ENCODE data around the gene HDAC6. TPM values are rescaled to one million over a fixed set of nuclear protein-coding genes. Genes with fewer than 3 reads are reported as not detected.

The HDAC6 gene
- total RNA-seq, 1 experiment from 2014 or later: 49.4 TPM

- Histone ChIP-seq H3K9me3 (ENCODE audit: low read depth, low read length, poor library complexity, severe bottlenecking) (no peaks in the 10 kb centered on the region), H3K27me3 (replicated peaks; ENCODE audit: insufficient read depth, low read depth, low read length, poor library complexity) (no peaks in the 10 kb centered on the region), H3K36me3 (ENCODE audit: insufficient read depth, low read length, poor library complexity, severe bottlenecking) (no peaks in the 10 kb centered on the region), H3K4me3 (ENCODE audit: low read depth, low read length, poor library complexity, severe bottlenecking) (peak overlapping the region; percentile 74), H3K4me1 (ENCODE audit: insufficient read depth, low read length, poor library complexity, severe bottlenecking) (no peaks in the 10 kb centered on the region), H3K27ac (ENCODE audit: low read depth, low read length, poor library complexity, severe bottlenecking) (peak overlapping the region; percentile 99)
- POLR2A ChIA-PET (ENCODE audit: low non-redundant PET): interaction anchor here (0.6 kb wide), 2 partner anchors 14 to 467 kb away, joined by 3 to 6 read pairs; no protein-coding TSS in a partner anchor
- CTCF ChIA-PET: no interaction called here
- peak; percentile 83 for DNase-seq (ENCODE audit: low spot score)
- TF ChIP-seq EZH2 (IDR thresholded peaks at IDR 0.05; ENCODE audit: borderline replicate concordance, low read depth, low read length, poor library complexity, severe bottlenecking): no peak
- no peak for TF ChIP-seq CTCF (conservative IDR thresholded peaks at IDR 0.05; ENCODE audit: low read depth, low read length)
- TSS peak; percentile 52 for BruUV-seq (replicated peaks)
- intact Hi-C loops (cut with micrococcal nuclease; ENCODE audit: unreplicated experiment): loop anchor here (10.0 kb wide), 2 partner anchors 93 to 143 kb away; partner anchors contain the start of genes PQBP1 and TIMM17B
Measured at GRCh38 chrX:48802089-48802904, 430 bp downstream of the HDAC6 start.

- TF ChIP-seq EZH2 (IDR thresholded peaks at IDR 0.05; ENCODE audit: borderline replicate concordance, low read depth, low read length, poor library complexity, severe bottlenecking): no peak
- TF ChIP-seq CTCF (conservative IDR thresholded peaks at IDR 0.05; ENCODE audit: low read depth, low read length): no peak
- Histone ChIP-seq H3K27me3 (replicated peaks; ENCODE audit: insufficient read depth, low read depth, low read length, poor library complexity) (no peaks in the 10 kb centered on the region), H3K27ac (ENCODE audit: low read depth, low read length, poor library complexity, severe bottlenecking) (peak overlapping the region; percentile 99), H3K4me1 (ENCODE audit: insufficient read depth, low read length, poor library complexity, severe bottlenecking) (no peaks in the 10 kb centered on the region), H3K9me3 (ENCODE audit: low read depth, low read length, poor library complexity, severe bottlenecking) (no peaks in the 10 kb centered on the region), H3K36me3 (ENCODE audit: insufficient read depth, low read length, poor library complexity, severe bottlenecking) (no peaks in the 10 kb centered on the region), H3K4me3 (ENCODE audit: low read depth, low read length, poor library complexity, severe bottlenecking) (peak overlapping the region; percentile 74)
- POLR2A ChIA-PET (ENCODE audit: low non-redundant PET): no interaction called here
- CTCF ChIA-PET: no interaction called here
- no TSS peak for BruUV-seq (replicated peaks)
- intact Hi-C loops (cut with micrococcal nuclease; ENCODE audit: unreplicated experiment): loop anchor here (10.0 kb wide), 2 partner anchors 92 to 142 kb away; partner anchors contain the start of genes PQBP1 and TIMM17B
- no peak for DNase-seq (ENCODE audit: low spot score)
Measured at GRCh38 chrX:48802905-48803200, 986 bp downstream of the HDAC6 start.

GRCh38 chrX:48806081-48806480 is 4.2 kb downstream of the HDAC6 start:
- H3K36me3 ChIP-seq (ENCODE audit: insufficient read depth, low read length, poor library complexity, severe bottlenecking): no peaks in the 10 kb centered on the region
- H3K4me1 ChIP-seq (ENCODE audit: insufficient read depth, low read length, poor library complexity, severe bottlenecking): no peaks in the 10 kb centered on the region
- POLR2A ChIA-PET (ENCODE audit: low non-redundant PET): no interaction called here
- intact Hi-C loops (cut with micrococcal nuclease; ENCODE audit: unreplicated experiment): loop anchor here (10.0 kb wide), 2 partner anchors 89 to 139 kb away; partner anchors contain the start of genes PQBP1 and TIMM17B
- H3K27ac ChIP-seq (ENCODE audit: low read depth, low read length, poor library complexity, severe bottlenecking): no peak overlapping the region
- H3K9me3 ChIP-seq (ENCODE audit: low read depth, low read length, poor library complexity, severe bottlenecking): no peaks in the 10 kb centered on the region
- TF ChIP-seq CTCF (conservative IDR thresholded peaks at IDR 0.05; ENCODE audit: low read depth, low read length) (0 out of 2 replicates have a peak, but pooled peaks have one; percentile 13), EZH2 (IDR thresholded peaks at IDR 0.05; ENCODE audit: borderline replicate concordance, low read depth, low read length, poor library complexity, severe bottlenecking) (no peak)
- no peak overlapping the region for H3K4me3 ChIP-seq (ENCODE audit: low read depth, low read length, poor library complexity, severe bottlenecking)
- CTCF ChIA-PET: no interaction called here
- no TSS peak for BruUV-seq (replicated peaks)
- DNase-seq (ENCODE audit: low spot score): no peak
- no peaks in the 10 kb centered on the region for H3K27me3 ChIP-seq (replicated peaks; ENCODE audit: insufficient read depth, low read depth, low read length, poor library complexity)

Data from A673 (cell line).